Keratinocyte (primary cell): Measurements from ENCODE around the gene MAEA. TPM values are rescaled to one million over a fixed set of nuclear protein-coding genes. Genes with fewer than 3 reads are reported as not detected.
"Not testable (repeated sequence)": the region's sequence is repeated elsewhere in the genome, so short reads cannot be mapped to it uniquely, and the experiment has no call there.

Experiments used
- DNase-seq: peaks from one replicate; pipeline ENCODE4 v3.0.0-alpha.2; 2011; ENCODE audit warnings: low read depth, missing footprints, low spot score
- FAIRE-seq: peaks from 2 replicates; lab custom pipeline; 2011; peaks lifted over from hg19 to GRCh38; lab: Jason Lieb, UNC
- H2AFZ ChIP-seq: 2 replicates; pipeline ENCODE4 v1.6.0; 2012; ENCODE audit warnings: low read length, control low read depth, inconsistent platforms; ENCODE audit not compliant: control insufficient read depth
- H3K27ac ChIP-seq: 2 replicates; pipeline ENCODE4 v1.5.1; 2011; ENCODE audit warnings: low read length; ENCODE audit not compliant: control insufficient read depth, insufficient read depth
- H3K27me3 ChIP-seq: 3 replicates; pipeline ENCODE4 v1.6.0; 2011; ENCODE audit warnings: low read length; ENCODE audit not compliant: control insufficient read depth, insufficient read depth; ENCODE audit errors: extremely low read depth
- H3K36me3 ChIP-seq, 2 experiments: 2 replicates in 1 of 2; 3 replicates in 1 of 2; pipeline ENCODE4 v1.5.1; 2011; ENCODE audit warnings: low read length in 2 of 2, mild to moderate bottlenecking in 1 of 2; ENCODE audit not compliant: control insufficient read depth in 2 of 2, insufficient read depth in 2 of 2; ENCODE audit errors: extremely low read depth in 1 of 2
- H3K4me1 ChIP-seq: 3 replicates; pipeline ENCODE4 v1.5.1; 2011; ENCODE audit warnings: low read length; ENCODE audit not compliant: control insufficient read depth, insufficient read depth; ENCODE audit errors: extremely low read depth
- H3K4me2 ChIP-seq: 3 replicates; pipeline ENCODE4 v1.6.0; 2011; ENCODE audit warnings: low read depth, low read length; ENCODE audit not compliant: control insufficient read depth, insufficient read depth; ENCODE audit errors: extremely low read depth
- H3K4me3 ChIP-seq, 3 experiments: fragments of 200-600 bp in 1 of 3; sonication (generic) in 1 of 3; 2 replicates in 2 of 3; 3 replicates in 1 of 3; pipeline ENCODE4 v1.5.1; 2011 to 2016; ENCODE audit warnings: low read length in 3 of 3, mild to moderate bottlenecking in 3 of 3, control low read depth in 2 of 3, inconsistent platforms in 1 of 3, low read depth in 1 of 3, mixed read lengths in 1 of 3, mixed run types in 1 of 3, moderate library complexity in 1 of 3; ENCODE audit not compliant: control insufficient read depth in 2 of 3, insufficient read depth in 2 of 3; ENCODE audit errors: extremely low read depth in 1 of 3
- H3K79me2 ChIP-seq: 2 replicates; pipeline ENCODE4 v1.6.0; 2012; ENCODE audit warnings: low read length; ENCODE audit not compliant: control insufficient read depth, insufficient read depth
- H3K9ac ChIP-seq: 3 replicates; pipeline ENCODE4 v1.6.0; 2011; ENCODE audit warnings: low read length; ENCODE audit not compliant: control insufficient read depth, insufficient read depth; ENCODE audit errors: extremely low read depth
- H3K9me1 ChIP-seq: 3 replicates; pipeline ENCODE4 v1.6.0; 2011; ENCODE audit warnings: low read length; ENCODE audit not compliant: control insufficient read depth, insufficient read depth; ENCODE audit errors: extremely low read depth
- H3K9me3 ChIP-seq: 2 replicates; pipeline ENCODE4 v1.5.1; 2012; ENCODE audit warnings: low read depth, low read length; ENCODE audit not compliant: control insufficient read depth
- H4K20me1 ChIP-seq: 3 replicates; pipeline ENCODE4 v1.6.0; 2011; ENCODE audit warnings: low read length; ENCODE audit not compliant: control insufficient read depth, insufficient read depth; ENCODE audit errors: extremely low read depth
- EZH2 ChIP-seq: IDR thresholded peaks from one replicate; pipeline ENCODE4 v1.6.1; 2012; ENCODE audit warnings: inconsistent platforms, mild to moderate bottlenecking, low read length, moderate library complexity
- dilution Hi-C: fragments of 300-500 bp; cut with MboI; formaldehyde crosslinking; loops from one replicate; pipeline ENCODE4 v1.7.0; 2020; ENCODE audit warnings: low sequenced_read_pairs; ENCODE audit not compliant: extremely low pct_ligation_motif_present
- polyA plus RNA-seq, 5 experiments: library from polyadenylated mRNA; depleted of rRNA in 3 of 5; stranded (reverse) in 3 of 5; stranded (forward) in 1 of 5; unstranded in 1 of 5; fragments of >200 nt; gene quantifications; 1 replicate in 1 of 5; 2 replicates in 3 of 5; 3 replicates in 1 of 5; pipeline versions ENCODE4 v1.2.1 to v1.2.3, GENCODE V29; 2011 to 2012; ENCODE audit warnings: missing spikeins in 2 of 5, low read depth in 1 of 5, low replicate concordance in 1 of 5
- TF ChIP-seq, protein P1 (sequence below), 3 experiments: IDR thresholded peaks in 1 of 3; conservative IDR thresholded peaks in 1 of 3; optimal IDR thresholded peaks in 1 of 3; 2 replicates in 2 of 3; 3 replicates in 1 of 3; pipeline versions ENCODE3 to v1.5.1; 2011; ENCODE audit warnings: low read length in 3 of 3, mild to moderate bottlenecking in 3 of 3, moderate library complexity in 2 of 3, control low read depth in 1 of 3, inconsistent platforms in 1 of 3; ENCODE audit not compliant: insufficient read depth in 2 of 3; ENCODE audit errors: extremely low read depth in 1 of 3

Gene MAEA
- polyA plus RNA-seq, 1 donor (not counting 4 experiments of a cell fraction or from before 2014, with no cell fraction given): 89.7 TPM

DNA sequence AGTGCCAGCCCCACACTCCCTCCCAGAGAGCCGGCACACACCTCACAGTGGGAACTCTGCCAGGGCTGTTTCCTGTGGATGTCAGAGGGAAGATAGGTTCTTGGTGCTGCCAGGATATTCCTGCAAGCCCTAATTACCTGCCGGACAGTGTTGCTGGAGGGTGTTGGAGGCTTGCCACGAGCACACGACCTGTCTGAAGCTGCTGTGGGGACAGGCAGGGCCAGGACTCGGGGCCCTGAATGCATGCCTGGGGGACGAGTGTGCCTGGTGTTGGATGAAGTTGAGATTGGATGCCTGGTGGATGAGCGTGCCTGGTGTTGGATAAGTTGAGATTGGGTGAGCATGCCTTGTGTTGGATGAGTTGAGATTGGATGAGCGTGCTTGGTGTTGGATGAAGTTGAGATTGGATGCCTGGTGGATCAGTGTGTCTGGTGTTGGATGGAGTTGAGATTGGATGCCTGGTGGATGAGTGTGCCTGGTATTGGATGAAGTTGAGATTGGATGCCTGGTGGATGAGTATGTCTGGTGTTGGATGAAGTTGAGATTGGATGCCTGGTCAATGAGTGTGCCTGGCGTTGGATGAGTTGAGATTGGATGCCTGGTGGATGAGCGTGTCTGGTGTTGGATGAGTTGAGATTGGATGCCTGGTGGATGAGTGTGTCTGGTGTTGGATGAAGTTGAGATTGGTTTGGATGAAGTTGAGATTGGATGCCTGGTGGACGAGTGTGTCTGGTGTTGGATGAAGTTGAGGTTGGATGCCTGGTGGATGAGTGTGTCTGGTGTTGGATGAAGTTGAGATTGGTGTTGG, 34.1 kb downstream of the MAEA start:
- Histone ChIP-seq H3K9ac (peak overlapping the region; percentile 52), H4K20me1 (no peaks in the 10 kb centered on the region), H3K4me2 (peak overlapping the region; percentile 56), H2AFZ (no peak overlapping the region), H3K4me1 (peaks cover 36% of the 10 kb centered on the region), H3K27me3 (no peaks in the 10 kb centered on the region), H3K9me1 (no peaks in the 10 kb centered on the region), H3K27ac (peak overlapping the region; percentile 80), H3K4me3 (peak overlapping the region in 1 of 3 experiments; percentile 32), H3K36me3 (peaks cover 25 to 45% of the 10 kb centered on the region in 2 experiments), H3K9me3 (peaks cover 2% of the 10 kb centered on the region), H3K79me2 (peaks cover 31% of the 10 kb centered on the region)
- DNase-seq (peak; percentile 99), FAIRE-seq (peak; percentile 97)
- dilution Hi-C loops: no loop called here
- TF ChIP-seq, protein P1, sequence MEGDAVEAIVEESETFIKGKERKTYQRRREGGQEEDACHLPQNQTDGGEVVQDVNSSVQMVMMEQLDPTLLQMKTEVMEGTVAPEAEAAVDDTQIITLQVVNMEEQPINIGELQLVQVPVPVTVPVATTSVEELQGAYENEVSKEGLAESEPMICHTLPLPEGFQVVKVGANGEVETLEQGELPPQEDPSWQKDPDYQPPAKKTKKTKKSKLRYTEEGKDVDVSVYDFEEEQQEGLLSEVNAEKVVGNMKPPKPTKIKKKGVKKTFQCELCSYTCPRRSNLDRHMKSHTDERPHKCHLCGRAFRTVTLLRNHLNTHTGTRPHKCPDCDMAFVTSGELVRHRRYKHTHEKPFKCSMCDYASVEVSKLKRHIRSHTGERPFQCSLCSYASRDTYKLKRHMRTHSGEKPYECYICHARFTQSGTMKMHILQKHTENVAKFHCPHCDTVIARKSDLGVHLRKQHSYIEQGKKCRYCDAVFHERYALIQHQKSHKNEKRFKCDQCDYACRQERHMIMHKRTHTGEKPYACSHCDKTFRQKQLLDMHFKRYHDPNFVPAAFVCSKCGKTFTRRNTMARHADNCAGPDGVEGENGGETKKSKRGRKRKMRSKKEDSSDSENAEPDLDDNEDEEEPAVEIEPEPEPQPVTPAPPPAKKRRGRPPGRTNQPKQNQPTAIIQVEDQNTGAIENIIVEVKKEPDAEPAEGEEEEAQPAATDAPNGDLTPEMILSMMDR (optimal IDR thresholded peaks at IDR 0.05 in 1 of 3, IDR thresholded peaks at IDR 0.05 in 1 of 3, conservative IDR thresholded peaks at IDR 0.05 in 1 of 3; ENCODE audit: extremely low read depth in 1 of 3, insufficient read depth in 2 of 3, low read length in 3 of 3): no peak
- TF ChIP-seq EZH2: no peak

DNA sequence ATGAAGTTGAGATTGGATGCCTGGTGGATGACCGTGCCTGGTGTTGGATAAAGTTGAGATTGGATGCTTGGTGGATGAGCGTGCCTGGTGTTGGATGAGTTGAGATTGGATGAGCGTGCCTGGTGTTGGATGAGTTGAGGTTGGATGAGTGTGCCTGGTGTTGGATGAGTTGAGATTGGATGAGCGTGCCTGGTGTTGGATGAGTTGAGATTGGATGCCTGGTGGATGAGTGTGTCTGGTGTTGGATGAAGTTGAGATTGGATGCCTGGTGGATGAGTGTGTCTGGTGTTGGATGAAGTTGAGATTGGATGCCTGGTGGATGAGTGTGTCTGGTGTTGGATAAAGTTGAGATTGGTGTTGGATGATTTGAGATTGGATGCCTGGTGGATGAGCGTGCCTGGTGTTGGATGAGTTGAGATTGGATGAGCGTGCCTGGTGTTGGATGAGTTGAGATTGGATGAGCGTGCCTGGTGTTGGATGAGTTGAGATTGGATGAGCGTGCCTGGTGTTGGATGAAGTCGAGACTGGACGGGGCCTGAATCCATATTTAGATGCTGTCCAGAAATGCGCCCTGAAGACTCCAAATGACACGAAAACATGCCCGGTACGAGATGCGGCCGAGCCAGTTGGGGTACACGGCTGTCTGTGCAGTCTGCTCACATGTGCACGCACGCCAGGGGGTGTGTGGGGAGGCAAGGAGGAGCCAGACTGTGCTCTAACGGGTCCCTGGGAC, 34.9 kb downstream of the MAEA start:
- H3K9ac ChIP-seq, H3K9me3 ChIP-seq, FAIRE-seq, dilution Hi-C loops, H3K27me3 ChIP-seq, H2AFZ ChIP-seq, H3K9me1 ChIP-seq, H4K20me1 ChIP-seq: not testable (repeated sequence)
- DNase-seq: peak; percentile 75
- Histone ChIP-seq H3K36me3 (peaks cover 29 to 40% of the 10 kb centered on the region in 2 experiments), H3K79me2 (peaks cover 33% of the 10 kb centered on the region), H3K4me3 (peak overlapping the region in 1 of 3 experiments; percentile 31), H3K27ac (peak overlapping the region; percentile 80), H3K4me2 (peak overlapping the region; percentile 6), H3K4me1 (peaks cover 39% of the 10 kb centered on the region)
